HCT116 (cell line): ENCODE measurements around the gene SFXN5. TPM values are rescaled to one million over a fixed set of nuclear protein-coding genes. Genes with fewer than 3 reads are reported as not detected.
"Not testable (repeated sequence)": the region's sequence is repeated elsewhere in the genome, so short reads cannot be mapped to it uniquely, and the experiment has no call there.

Experiments
- ATAC-seq: fragments of 200-7000 bp; cut with Tn5 transposase; 2 replicates; pipeline ENCODE4 v1.9.1; 2020; ENCODE audit warnings: mild to moderate bottlenecking, moderate library complexity
- BruUV-seq: library from RNA; stranded (reverse); fragments of 400-500 nt; replicated peaks from 2 replicates; lab custom pipeline; 2021; lab: Mats Ljungman, UMichigan
- CTCF ChIA-PET: fragments of 300-600 bp; sonication (Branson Sonifier 250); formaldehyde crosslinking; loops from one replicate; lab custom pipeline; 2021; ENCODE audit warnings: antibody characterized with exemption; lab: Charles Lee
- POLR2A ChIA-PET: fragments of 300-600, 350-600 bp; sonication (Branson Sonifier 250); formaldehyde crosslinking; loops from one replicate; lab custom pipeline; 2021; ENCODE audit warnings: antibody characterized with exemption; lab: Charles Lee
- RAD21 ChIA-PET, 2 experiments: fragments of 300-600 bp; sonication (Branson Sonifier 250); formaldehyde crosslinking; loops; one replicate each; lab custom pipeline; 2023; ENCODE audit warnings: low total read pairs in 2 of 2; ENCODE audit not compliant: uncharacterized antibody in 2 of 2, unreplicated experiment in 2 of 2, low non-redundant PET in 1 of 2; lab: Charles Lee
- DNase-seq: peaks from one replicate; pipeline ENCODE4 v3.0.0-alpha.2; 2010; ENCODE audit warnings: low read depth, low spot score
- H2AFZ ChIP-seq: fragments of 200-600 bp; shearing (Covaris generic), sonication (generic); 2 replicates; pipeline ENCODE4 v1.6.1; 2017; ENCODE audit warnings: low read depth, mixed run types, mixed read lengths, antibody characterized with exemption, low read length; ENCODE audit not compliant: poor library complexity, severe bottlenecking
- H3K27ac ChIP-seq: 2 replicates; pipeline ENCODE4 v1.5.1; 2012; ENCODE audit warnings: low read depth, low read length
- H3K27me3 ChIP-seq: fragments of 200-600 bp; sonication (generic); 2 replicates; pipeline ENCODE4 v1.6.1; 2016; ENCODE audit warnings: mixed run types, low read length, mixed read lengths; ENCODE audit not compliant: insufficient read depth
- H3K36me3 ChIP-seq, 2 experiments: fragments of 200-500 bp in 1 of 2; fragments of 200-600 bp in 1 of 2; sonication (Bioruptor generic) in 1 of 2; sonication (generic) in 1 of 2; 2 replicates each; pipeline versions ENCODE4 v1.5.1 to v1.6.1; 2014 to 2016; ENCODE audit warnings: low read length in 2 of 2, inconsistent platforms in 1 of 2, mixed read lengths in 1 of 2, mixed run types in 1 of 2; ENCODE audit not compliant: insufficient read depth in 2 of 2, control insufficient read depth in 1 of 2
- H3K4me1 ChIP-seq, 2 experiments: fragments of 200-600 bp in 1 of 2; sonication (generic) in 1 of 2; 2 replicates each; pipeline versions ENCODE4 v1.5.1 to v1.6.1; 2012 to 2017; ENCODE audit warnings: low read length in 2 of 2, inconsistent platforms in 1 of 2, mild to moderate bottlenecking in 1 of 2, mixed read lengths in 1 of 2, mixed run types in 1 of 2, moderate library complexity in 1 of 2; ENCODE audit not compliant: insufficient read depth in 2 of 2, control insufficient read depth in 1 of 2
- H3K4me2 ChIP-seq: fragments of 200-600 bp; sonication (generic); 2 replicates; pipeline ENCODE4 v1.6.1; 2017; ENCODE audit warnings: mixed run types, low read length, mixed read lengths
- H3K4me3 ChIP-seq, 2 experiments: fragments of 200-600 bp in 1 of 2; sonication (generic) in 1 of 2; replicated peaks in 1 of 2; 2 replicates each; pipeline ENCODE4 v1.5.1; 2011 to 2016; ENCODE audit warnings: low read length in 2 of 2, control low read depth in 1 of 2, low read depth in 1 of 2, mild to moderate bottlenecking in 1 of 2, mixed read lengths in 1 of 2, mixed run types in 1 of 2
- H3K79me2 ChIP-seq: fragments of 200-600 bp; sonication (generic); 2 replicates; pipeline ENCODE4 v1.6.1; 2017; ENCODE audit warnings: mild to moderate bottlenecking, mixed run types, low read length, moderate library complexity, mixed read lengths; ENCODE audit not compliant: insufficient read depth
- H3K9ac ChIP-seq: fragments of 200-600 bp; sonication (generic); 2 replicates; pipeline ENCODE4 v1.6.1; 2016; ENCODE audit warnings: low read length, mixed read lengths
- H3K9me2 ChIP-seq: fragments of 200-600 bp; sonication (generic), shearing (Covaris generic); 2 replicates; pipeline ENCODE4 v1.6.1; 2017; ENCODE audit warnings: mixed run types, mild to moderate bottlenecking, moderate library complexity; ENCODE audit not compliant: insufficient read depth
- H3K9me3 ChIP-seq, 2 experiments: fragments of 200-500 bp in 1 of 2; fragments of 200-600 bp in 1 of 2; sonication (Bioruptor generic) in 1 of 2; sonication (generic) in 1 of 2; 2 replicates each; pipeline ENCODE4 v1.6.1; 2014 to 2017; ENCODE audit warnings: low read length in 2 of 2, mixed read lengths in 2 of 2, inconsistent platforms in 1 of 2, low read depth in 1 of 2, mild to moderate bottlenecking in 1 of 2, mixed run types in 1 of 2, moderate library complexity in 1 of 2; ENCODE audit not compliant: control insufficient read depth in 1 of 2, insufficient read depth in 1 of 2
- H4K20me1 ChIP-seq: fragments of 200-600 bp; sonication (generic), shearing (Covaris generic); 2 replicates; pipeline ENCODE4 v1.6.1; 2017; ENCODE audit warnings: mixed run types, mild to moderate bottlenecking, moderate library complexity; ENCODE audit not compliant: insufficient read depth
- CTCF ChIP-seq, 3 experiments: fragments of 200-600 bp in 1 of 3; sonication (generic) in 1 of 3; IDR thresholded peaks in 2 of 3; conservative IDR thresholded peaks in 1 of 3; 2 replicates each; pipeline ENCODE4 v1.5.1; 2012 to 2017; ENCODE audit warnings: low read depth in 2 of 3, low read length in 2 of 3, antibody characterized with exemption in 1 of 3, borderline replicate concordance in 1 of 3, control low read depth in 1 of 3, mild to moderate bottlenecking in 1 of 3, mixed read lengths in 1 of 3, mixed run types in 1 of 3, moderate library complexity in 1 of 3; ENCODE audit not compliant: insufficient read depth in 1 of 3
- EZH2 ChIP-seq: fragments of 200-600 bp; sonication (generic); IDR thresholded peaks from 2 replicates; pipeline ENCODE4 v1.6.1; 2017; ENCODE audit warnings: antibody characterized with exemption, mixed run types
- EZH2phosphoT487 ChIP-seq: fragments of 200-600 bp; IDR thresholded peaks from 2 replicates; pipeline ENCODE4 v1.6.1; 2018; ENCODE audit warnings: antibody characterized with exemption, borderline replicate concordance
- POLR2AphosphoS5 ChIP-seq: IDR thresholded peaks from 2 replicates; pipeline ENCODE4 v1.6.1; 2011; ENCODE audit warnings: mild to moderate bottlenecking, low read depth, low read length, moderate library complexity
- SRF ChIP-seq: IDR thresholded peaks from 2 replicates; pipeline ENCODE4 v1.6.1; 2012; ENCODE audit warnings: low read depth
- intact Hi-C: fragments of 100-400 bp; cut with micrococcal nuclease; formaldehyde crosslinking; loops from 2 replicates; pipeline ENCODE4 v1.10.0; 2022
- total RNA-seq: library from RNA; stranded (reverse); gene quantifications from one replicate; pipeline ENCODE4 v1.2.1, GENCODE V29; 2021; ENCODE audit not compliant: unreplicated experiment

The SFXN5 gene
- total RNA-seq, 1 experiment from 2014 or later, result 10.0 TPM

GRCh38 chr2:73095910-73096309, 24.4 kb upstream of the SFXN5 start (continued):
- TF ChIP-seq CTCF (IDR thresholded peaks at IDR 0.05 in 2 of 3, conservative IDR thresholded peaks at IDR 0.05 in 1 of 3; ENCODE audit: borderline replicate concordance in 1 of 3, insufficient read depth in 1 of 3, low read depth in 2 of 3, low read length in 2 of 3), result no peak
- no peak for TF ChIP-seq EZH2phosphoT487
- no peak for TF ChIP-seq POLR2AphosphoS5
- no peak for TF ChIP-seq EZH2
- TF ChIP-seq SRF, result no peak

GRCh38 chr2:73093601-73094218, 22.2 kb upstream of the SFXN5 start:
- H3K9me2 ChIP-seq, POLR2A ChIA-PET, H3K9me3 ChIP-seq, RAD21 ChIA-PET, H3K27ac ChIP-seq, ATAC-seq, H3K9ac ChIP-seq, BruUV-seq, H3K4me3 ChIP-seq, H3K36me3 ChIP-seq, H2AFZ ChIP-seq, H3K4me2 ChIP-seq, H3K27me3 ChIP-seq, intact Hi-C loops, H4K20me1 ChIP-seq, DNase-seq: not testable (repeated sequence)
- H3K4me1 ChIP-seq, result peaks cover 0 to 22% of the 10 kb centered on the region in 2 experiments; a peak in 2 of 4 replicates
- peaks cover 51% of the 10 kb centered on the region for H3K79me2 ChIP-seq
- CTCF ChIA-PET, result interaction anchor here (0.7 to 2.0 kb wide), 3 partner anchors 9 to 115 kb away, joined by 3 to 4 read pairs (median 4); partner anchors contain the start of gene RAB11FIP5
